Measurements from ENCODE around the gene TMEFF2. TPM values are rescaled to one million over a fixed set of nuclear protein-coding genes. Genes with fewer than 3 reads are reported as not detected.

Gene TMEFF2
- total and polyA plus RNA-seq, 2 of the 8 experiments (the other 6 are each of a cell fraction or from before 2014, with no cell fraction given) = 0.91 to 3.7 TPM

- TF ChIP-seq TAF7 (optimal IDR thresholded peaks at IDR 0.05; ENCODE audit: borderline replicate concordance, low read depth, low read length) (no peak), CBX8 (IDR thresholded peaks at IDR 0.05; ENCODE audit: borderline replicate concordance, low read depth, low read length) (no peak), CHD1 (IDR thresholded peaks at IDR 0.05; ENCODE audit: low read depth, low read length) (no peak)
Observed at GRCh38 chr2:192162392-192163042, 32.2 kb downstream of the TMEFF2 start (continued).

Measured in H1 (cell line).